GM18526 (cell line): ENCODE measurements around the gene ITIH4.

Experiments used
- POLR2A ChIP-seq: IDR thresholded peaks from 3 replicates; pipeline ENCODE4 v1.6.1; 2011; ENCODE audit not compliant: insufficient read length; ENCODE audit errors: extremely low read depth

ITIH4 gene

DNA sequence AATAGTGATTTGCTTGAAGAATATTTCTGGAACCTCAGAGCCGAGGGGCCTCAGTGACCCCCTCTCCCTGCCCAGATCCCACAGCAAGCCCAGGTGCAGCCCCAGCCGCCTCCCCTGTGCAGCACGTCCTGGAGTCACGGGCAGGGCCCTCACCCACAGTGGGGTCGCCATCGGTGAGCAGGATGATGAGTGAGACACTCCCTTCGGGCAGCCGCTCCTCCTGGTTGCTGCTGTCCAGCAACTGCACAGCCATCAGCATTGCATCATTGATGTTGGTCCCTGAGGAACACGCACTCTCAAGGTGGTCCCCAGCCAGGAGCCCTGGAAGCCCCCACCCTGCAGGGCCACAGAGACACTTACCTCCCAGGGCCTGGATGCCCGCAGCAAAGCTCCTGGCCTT is 6.4 kb downstream of the ITIH4 start:
- TF ChIP-seq POLR2A: no peak

- no peak for TF ChIP-seq POLR2A
Measured at GRCh38 chr3:52822363-52822762, 8.1 kb downstream of the ITIH4 start.

- TF ChIP-seq POLR2A: no peak
Measured at GRCh38 chr3:52820736-52821135, 9.7 kb downstream of the ITIH4 start.

- TF ChIP-seq POLR2A: no peak
Measured at GRCh38 chr3:52819936-52820335, 10.5 kb downstream of the ITIH4 start.

DNA sequence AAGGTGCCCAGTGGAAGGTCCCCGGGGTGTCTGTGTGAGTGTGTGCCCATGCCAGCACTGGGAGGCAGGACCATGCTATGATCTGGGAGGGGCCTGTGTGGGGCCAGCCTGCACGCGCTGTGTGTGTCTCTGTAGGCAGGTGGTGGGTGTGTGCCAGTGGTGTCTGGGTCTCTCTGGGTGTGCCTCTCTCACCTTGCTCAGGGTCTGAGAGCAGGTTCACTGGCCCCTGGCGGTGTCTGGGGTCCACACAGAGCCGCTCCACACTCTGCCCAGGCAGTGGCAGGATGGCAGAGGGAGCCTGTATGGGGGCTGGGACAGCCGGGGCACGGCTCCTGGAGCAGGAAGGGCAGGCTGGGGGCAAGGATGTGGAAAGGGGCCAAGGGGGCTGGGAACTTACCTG is 12.6 kb downstream of the ITIH4 start:
- no peak for TF ChIP-seq POLR2A

GRCh38 chr3:52817221-52817620 is 13.3 kb downstream of the ITIH4 start:
- no peak for TF ChIP-seq POLR2A

- no peak for TF ChIP-seq POLR2A
Measured at GRCh38 chr3:52816654-52817053, 13.8 kb downstream of the ITIH4 start.

GRCh38 chr3:52816199-52816598 is 14.3 kb downstream of the ITIH4 start:
- TF ChIP-seq POLR2A: no peak

- TF ChIP-seq POLR2A: no peak
Measured at GRCh38 chr3:52813810-52814209, 16.7 kb downstream of the ITIH4 start.

- no peak for TF ChIP-seq POLR2A
Measured at GRCh38 chr3:52811452-52812011, 18.9 kb downstream of the ITIH4 start.

DNA sequence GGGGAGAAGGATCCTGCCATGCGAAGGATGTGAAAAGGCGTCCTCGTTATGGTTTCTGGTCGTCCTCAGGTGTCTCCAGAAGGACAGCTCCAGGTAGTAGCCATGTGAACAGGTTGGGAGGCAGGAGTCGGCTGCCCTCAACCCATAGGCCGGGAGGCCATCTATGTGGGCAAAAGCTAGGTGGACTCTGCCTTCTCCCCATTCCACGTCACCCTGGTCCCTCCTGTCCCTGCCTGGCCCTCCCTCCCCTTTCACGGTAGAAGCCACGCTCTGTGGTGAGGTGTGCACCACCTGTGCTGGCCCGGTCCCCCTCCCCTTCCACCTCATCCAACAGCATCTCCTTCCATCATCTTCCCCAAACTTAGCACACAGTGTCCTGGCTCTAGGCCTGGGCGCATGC is 19.5 kb downstream of the ITIH4 start:
- TF ChIP-seq POLR2A: no peak

DNA sequence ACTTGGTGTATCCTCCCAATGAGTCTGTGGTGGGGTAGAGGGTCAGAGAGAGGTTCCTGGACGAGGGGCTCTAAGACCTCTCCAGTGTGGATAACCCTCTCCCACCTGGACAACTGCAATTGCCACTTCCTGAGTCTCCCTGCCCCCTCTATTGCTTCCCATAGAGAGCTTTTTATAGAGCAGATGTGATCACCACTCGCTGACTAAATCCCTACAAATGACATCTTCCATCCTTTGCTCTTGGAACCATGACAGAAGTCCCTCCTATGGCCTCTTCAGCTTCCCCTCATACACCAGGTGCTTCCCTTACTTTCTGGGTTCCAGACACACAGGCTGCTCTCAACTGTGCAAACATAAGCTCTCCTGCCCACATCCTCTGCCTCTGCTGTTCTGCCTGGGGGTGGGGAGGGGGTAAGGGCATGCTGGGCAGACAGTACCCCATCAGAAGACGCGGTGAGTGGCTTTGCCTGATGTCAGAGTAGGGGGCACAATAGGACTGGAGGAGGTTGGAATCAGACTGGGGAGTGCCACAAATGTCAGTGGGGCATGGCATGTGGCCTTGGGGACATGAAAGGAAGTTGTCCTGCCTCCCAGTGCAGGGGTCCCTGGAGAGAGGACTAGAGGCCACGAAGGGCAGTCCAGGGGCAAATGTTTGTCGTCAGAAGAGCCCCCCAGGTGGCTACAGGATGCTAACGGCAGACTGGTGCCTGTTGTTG is 20.7 kb downstream of the ITIH4 start:
- no peak for TF ChIP-seq POLR2A

DNA sequence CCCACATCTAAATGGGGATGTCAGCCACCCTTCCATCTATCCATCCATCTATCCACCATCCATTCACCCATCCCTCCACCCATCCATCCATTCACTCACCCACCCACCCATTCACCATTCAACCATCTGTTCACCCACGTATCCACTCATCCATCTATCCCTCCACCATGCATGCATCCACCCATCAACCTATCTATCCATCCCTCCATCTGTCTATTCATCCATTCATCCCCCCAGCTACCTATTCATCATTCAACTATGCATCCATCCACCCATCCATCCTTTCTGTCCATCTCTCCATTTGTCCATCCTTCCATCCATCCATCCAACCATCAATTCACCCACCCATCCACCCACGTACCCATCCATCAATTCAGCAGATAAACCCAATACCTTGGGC is 21.3 kb downstream of the ITIH4 start:
- no peak for TF ChIP-seq POLR2A

- no peak for TF ChIP-seq POLR2A
Measured at GRCh38 chr3:52805270-52806039, 25.0 kb downstream of the ITIH4 start.

- TF ChIP-seq POLR2A: no peak
Measured at GRCh38 chr3:52801839-52802238, 28.6 kb downstream of the ITIH4 start.

GRCh38 chr3:52800079-52800478 is 30.4 kb downstream of the ITIH4 start:
- TF ChIP-seq POLR2A: no peak
